Stimulated activated CD8-positive, alpha-beta memory T cell treated with anti-CD3 and anti-CD28 coated beads, Interleukin-15, amount 100 ng/mL, for 1 hour (primary cell): ENCODE results near the gene ENHO.

Experiments
- DNase-seq: peaks from one replicate; pipeline ENCODE4 v3.0.0-alpha.2; 2020; ENCODE audit warnings: low read depth

Gene ENHO

GRCh38 chr9:34524349-34524748, 1.6 kb upstream of the ENHO start:
- no peak for DNase-seq

GRCh38 chr9:34522091-34522887, 501 bp downstream of the ENHO start:
- no peak for DNase-seq

- no peak for DNase-seq
These were observed 1.3 kb downstream of the ENHO start for GRCh38 chr9:34521406-34522045.

GRCh38 chr9:34520505-34521385, 2.0 kb downstream of the ENHO start:
- no peak for DNase-seq

GRCh38 chr9:34520096-34520495, 2.7 kb downstream of the ENHO start:
- DNase-seq, result no peak

- DNase-seq, result no peak
These were observed 3.3 kb downstream of the ENHO start for GRCh38 chr9:34519321-34520020.

GRCh38 chr9:34518896-34519295, 3.9 kb downstream of the ENHO start:
- DNase-seq, result no peak

GRCh38 chr9:34518110-34518616, 4.6 kb downstream of the ENHO start:
- no peak for DNase-seq

GRCh38 chr9:34517185-34517584, 5.6 kb downstream of the ENHO start:
- no peak for DNase-seq

GRCh38 chr9:34515959-34516358, 6.8 kb downstream of the ENHO start:
- no peak for DNase-seq

- no peak for DNase-seq
These were observed 8.0 kb downstream of the ENHO start for GRCh38 chr9:34514816-34515215.

GRCh38 chr9:34514401-34514800, 8.4 kb downstream of the ENHO start:
- no peak for DNase-seq

GRCh38 chr9:34513567-34514214, 9.1 kb downstream of the ENHO start:
- no peak for DNase-seq

- DNase-seq, result no peak
These were observed 10.4 kb downstream of the ENHO start for GRCh38 chr9:34512131-34513078.

GRCh38 chr9:34510497-34511468, 12.0 kb downstream of the ENHO start:
- DNase-seq, result no peak

GRCh38 chr9:34508951-34509350, 13.8 kb downstream of the ENHO start:
- no peak for DNase-seq

GRCh38 chr9:34508463-34508862, 14.3 kb downstream of the ENHO start:
- DNase-seq, result no peak

GRCh38 chr9:34507966-34508365, 14.8 kb downstream of the ENHO start:
- DNase-seq, result no peak

- no peak for DNase-seq
These were observed 15.2 kb downstream of the ENHO start for GRCh38 chr9:34507556-34507955.
